BJ (cell line): Measurements from ENCODE around the gene TMEM132E. TPM values are rescaled to one million over a fixed set of nuclear protein-coding genes. Genes with fewer than 3 reads are reported as not detected.

ENCODE experiments used
- CTCF ChIA-PET: fragments of 350-600 bp; formaldehyde crosslinking; extraction: SDS; loops from one replicate; lab custom pipeline; 2021; ENCODE audit warnings: antibody characterized with exemption, inconsistent platforms; lab: Yijun Ruan, JAX
- POLR2A ChIA-PET: fragments of 300-600 bp; sonication (Branson Sonifier 250); formaldehyde crosslinking; extraction: SDS; loops from one replicate; lab custom pipeline; 2021; ENCODE audit warnings: antibody characterized with exemption; lab: Charles Lee
- DNase-seq: peaks from one replicate; pipeline ENCODE4 v3.0.0-alpha.2; 2011; ENCODE audit warnings: low read depth
- H3K27me3 ChIP-seq: 2 replicates; pipeline ENCODE4 v1.6.0; 2011; ENCODE audit warnings: low read length; ENCODE audit not compliant: control insufficient read depth, insufficient read depth
- H3K36me3 ChIP-seq: 2 replicates; pipeline ENCODE4 v1.5.1; 2011; ENCODE audit warnings: low read length; ENCODE audit not compliant: control insufficient read depth, insufficient read depth
- H3K4me3 ChIP-seq: 2 replicates; pipeline ENCODE4 v1.5.1; 2011; ENCODE audit warnings: low read depth, mild to moderate bottlenecking, control low read depth, low read length
- polyA plus RNA-seq: library from polyadenylated mRNA; depleted of rRNA; stranded (reverse); fragments of >200 nt; gene quantifications from 2 replicates; pipeline ENCODE4 v1.2.3, GENCODE V29; 2011
- TF ChIP-seq, protein P1 (sequence below): IDR thresholded peaks from 2 replicates; pipeline ENCODE4 v1.5.1; 2011; ENCODE audit warnings: low read depth, mild to moderate bottlenecking, control low read depth, inconsistent platforms, low read length, moderate library complexity; ENCODE audit not compliant: insufficient read depth

The TMEM132E gene
- polyA plus RNA-seq, 1 experiment: not detected

DNA sequence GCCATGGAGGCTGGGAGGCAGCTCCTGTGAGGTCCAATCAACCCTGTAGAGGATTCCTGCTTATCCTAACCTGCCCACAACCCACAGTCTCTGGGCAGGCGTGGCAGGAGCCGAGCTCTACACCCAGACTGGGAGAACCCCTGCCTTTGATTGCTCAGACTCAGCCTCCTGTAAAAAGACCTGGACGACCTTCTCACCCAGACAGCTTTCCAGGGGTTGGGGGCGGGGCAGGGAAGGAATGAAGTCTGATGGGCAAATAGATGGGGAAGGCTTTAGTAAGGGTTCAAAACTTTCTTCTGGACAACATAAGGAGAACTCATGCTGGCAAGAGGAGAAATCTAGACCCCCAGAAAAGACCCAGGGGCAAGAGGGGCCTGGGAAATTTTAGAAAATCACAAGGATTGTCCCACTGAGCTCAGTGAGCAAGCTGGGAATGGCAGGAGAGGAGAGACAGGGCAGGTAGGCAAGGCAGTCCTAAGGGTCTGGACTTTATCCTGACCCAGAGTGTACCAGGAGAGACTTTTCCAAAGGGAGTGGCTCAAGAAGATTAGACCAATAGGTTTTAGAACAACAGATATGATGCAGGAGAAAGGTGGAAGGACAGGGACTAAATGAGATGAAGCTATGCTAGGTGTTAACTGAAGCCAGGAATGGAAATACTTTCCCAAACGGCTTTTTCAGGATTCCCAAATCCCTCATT lies 70.8 kb downstream of the TMEM132E start:
- no peak overlapping the region for H3K4me3 ChIP-seq
- ChIA-PET CTCF (no interaction called here), POLR2A (no interaction called here)
- no peaks in the 10 kb centered on the region; the same call in 1 of the 2 replicates for H3K27me3 ChIP-seq
- no peak for DNase-seq
- TF ChIP-seq, protein P1, sequence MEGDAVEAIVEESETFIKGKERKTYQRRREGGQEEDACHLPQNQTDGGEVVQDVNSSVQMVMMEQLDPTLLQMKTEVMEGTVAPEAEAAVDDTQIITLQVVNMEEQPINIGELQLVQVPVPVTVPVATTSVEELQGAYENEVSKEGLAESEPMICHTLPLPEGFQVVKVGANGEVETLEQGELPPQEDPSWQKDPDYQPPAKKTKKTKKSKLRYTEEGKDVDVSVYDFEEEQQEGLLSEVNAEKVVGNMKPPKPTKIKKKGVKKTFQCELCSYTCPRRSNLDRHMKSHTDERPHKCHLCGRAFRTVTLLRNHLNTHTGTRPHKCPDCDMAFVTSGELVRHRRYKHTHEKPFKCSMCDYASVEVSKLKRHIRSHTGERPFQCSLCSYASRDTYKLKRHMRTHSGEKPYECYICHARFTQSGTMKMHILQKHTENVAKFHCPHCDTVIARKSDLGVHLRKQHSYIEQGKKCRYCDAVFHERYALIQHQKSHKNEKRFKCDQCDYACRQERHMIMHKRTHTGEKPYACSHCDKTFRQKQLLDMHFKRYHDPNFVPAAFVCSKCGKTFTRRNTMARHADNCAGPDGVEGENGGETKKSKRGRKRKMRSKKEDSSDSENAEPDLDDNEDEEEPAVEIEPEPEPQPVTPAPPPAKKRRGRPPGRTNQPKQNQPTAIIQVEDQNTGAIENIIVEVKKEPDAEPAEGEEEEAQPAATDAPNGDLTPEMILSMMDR: no peak
- H3K36me3 ChIP-seq: no peaks in the 10 kb centered on the region

DNA sequence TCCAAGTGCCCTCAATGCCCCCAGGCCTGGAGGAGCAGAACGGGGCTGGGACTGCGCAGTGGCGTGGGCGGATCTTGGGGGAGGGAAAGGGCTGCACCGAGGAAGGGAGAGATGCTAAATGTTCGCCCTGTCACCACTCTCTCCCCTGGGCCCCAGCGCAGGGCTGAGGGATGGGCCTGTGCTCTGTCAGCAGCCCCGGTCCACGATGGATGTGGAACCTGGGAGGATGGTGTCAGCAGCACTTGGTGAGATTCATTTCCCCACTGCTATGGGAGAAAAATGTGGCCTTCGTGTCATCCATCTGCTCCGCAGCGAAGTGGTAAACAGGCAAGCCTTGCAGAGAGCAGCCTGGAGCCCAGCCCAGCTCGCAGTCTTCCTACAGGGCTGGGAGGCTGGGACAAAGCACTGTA lies 72.0 kb downstream of the TMEM132E start:
- Histone ChIP-seq H3K4me3 (no peak overlapping the region), H3K27me3 (no peaks in the 10 kb centered on the region; the same call in 1 of the 2 replicates), H3K36me3 (no peaks in the 10 kb centered on the region)
- TF ChIP-seq, protein P1: no peak
- no peak for DNase-seq
- POLR2A ChIA-PET: no interaction called here
- CTCF ChIA-PET: no interaction called here

DNA sequence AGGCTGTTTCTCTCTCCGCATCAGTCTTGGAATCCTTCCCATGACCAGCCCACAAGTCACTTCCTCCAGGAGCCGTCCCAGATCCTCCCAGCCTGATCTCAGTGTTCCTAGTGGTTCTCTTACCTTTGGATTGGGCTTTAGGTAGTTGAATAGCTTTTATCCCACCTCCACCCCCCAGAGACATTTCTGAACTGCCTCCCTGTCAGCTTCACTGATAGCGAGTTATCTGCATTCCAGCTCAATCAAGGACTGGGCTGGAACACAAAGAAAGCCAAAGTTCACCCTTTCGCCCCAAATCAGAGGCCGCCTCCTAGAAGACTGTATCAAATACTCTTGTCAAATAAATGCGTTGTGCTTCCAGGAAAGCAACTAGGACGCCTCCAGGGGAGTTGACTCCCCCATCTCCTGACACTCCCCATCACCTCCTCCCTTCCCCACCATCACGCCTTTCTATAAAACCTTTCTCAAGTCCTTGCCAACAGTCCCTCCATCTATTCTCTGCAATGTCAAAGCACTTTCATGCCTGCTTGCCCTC lies 72.7 kb downstream of the TMEM132E start:
- TF ChIP-seq, protein P1: no peak
- ChIA-PET POLR2A (no interaction called here), CTCF (no interaction called here)
- DNase-seq: no peak
- Histone ChIP-seq H3K27me3 (no peaks in the 10 kb centered on the region; the same call in 1 of the 2 replicates), H3K36me3 (no peaks in the 10 kb centered on the region), H3K4me3 (no peak overlapping the region)

DNA sequence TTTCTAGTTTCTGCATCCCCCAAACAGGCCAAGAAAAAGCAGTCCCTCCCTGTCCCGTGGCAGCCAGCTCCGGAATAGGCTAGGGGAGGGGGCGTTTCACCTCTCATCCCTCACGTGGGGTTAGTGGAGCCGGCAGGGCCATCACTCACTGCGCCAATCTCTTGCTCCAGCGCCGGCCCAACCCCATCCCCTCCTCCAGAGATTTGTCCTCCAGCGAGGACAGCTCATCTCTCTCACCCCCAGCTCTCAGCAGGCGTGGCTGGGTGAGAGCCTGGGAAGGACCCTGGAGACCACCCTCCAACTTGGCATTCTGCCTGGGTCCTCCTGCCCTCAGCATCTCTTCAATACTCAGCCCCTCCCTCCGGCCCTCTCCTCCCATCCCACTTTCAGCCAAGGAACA lies 74.1 kb downstream of the TMEM132E start:
- CTCF ChIA-PET: interaction anchor here (2.1 kb wide), 1 partner anchor 16 kb away, joined by 8 read pairs; no protein-coding TSS in a partner anchor
- TF ChIP-seq, protein P1: no peak
- POLR2A ChIA-PET: no interaction called here
- H3K27me3 ChIP-seq: no peaks in the 10 kb centered on the region; the same call in 1 of the 2 replicates
- no peak overlapping the region for H3K4me3 ChIP-seq
- H3K36me3 ChIP-seq: no peaks in the 10 kb centered on the region
- DNase-seq: no peak

DNA sequence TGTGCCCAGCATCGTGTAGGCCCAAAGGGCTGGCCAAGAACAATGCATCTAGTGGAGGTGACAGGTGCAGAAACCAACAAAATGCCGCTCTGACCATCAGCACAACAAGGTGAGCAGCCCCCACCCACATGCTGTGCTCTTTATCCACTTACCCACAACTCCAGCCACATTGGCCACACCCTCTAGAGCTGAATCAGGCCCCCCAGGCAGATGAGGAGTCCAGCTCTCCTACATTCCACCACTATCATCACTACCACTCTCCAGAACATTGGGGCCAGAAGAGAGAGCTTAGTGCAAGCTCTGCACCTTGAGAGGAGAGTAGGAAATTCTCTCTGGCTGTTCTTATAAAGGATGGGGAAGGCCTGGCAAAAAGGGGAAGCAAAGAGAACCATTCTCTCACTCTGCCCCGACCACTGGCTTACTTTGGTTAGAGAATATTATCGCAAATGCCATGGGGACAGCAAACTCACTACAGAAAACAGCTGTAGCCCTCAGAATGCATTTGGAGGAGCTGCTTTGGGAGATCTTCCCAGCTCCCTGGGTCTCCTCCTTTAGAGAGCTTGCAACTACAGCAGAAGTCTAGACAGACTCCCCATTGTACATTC lies 75.0 kb downstream of the TMEM132E start:
- POLR2A ChIA-PET: no interaction called here

More for the DNA sequence above, 75.0 kb downstream of the TMEM132E start:
- CTCF ChIA-PET: interaction anchor here (2.1 kb wide), 1 partner anchor 16 kb away, joined by 8 read pairs; no protein-coding TSS in a partner anchor
- DNase-seq: no peak
- TF ChIP-seq, protein P1: no peak
- Histone ChIP-seq H3K27me3 (no peaks in the 10 kb centered on the region; the same call in 1 of the 2 replicates), H3K36me3 (no peaks in the 10 kb centered on the region), H3K4me3 (no peak overlapping the region)
